ENCODE data around the gene PSMF1. TPM values are rescaled to one million over a fixed set of nuclear protein-coding genes. Genes with fewer than 3 reads are reported as not detected.

PSMF1 gene
- total and polyA plus RNA-seq, 9 of the 15 experiments (the other 6 are each of a cell fraction or from before 2014, with no cell fraction given), result 8.5 to 192 (median 33.2) TPM

GRCh38 chr20:1165941-1166340 is 47.5 kb downstream of the PSMF1 start (continued):
- TF ChIP-seq CHD7 (IDR thresholded peaks at IDR 0.05; ENCODE audit: low read depth, low read length) (no peak), MAFG (tag; conservative IDR thresholded peaks at IDR 0.05) (no peak), PHF8 (IDR thresholded peaks at IDR 0.05; ENCODE audit: borderline replicate concordance, low read length) (no peak), ZEB2 (IDR thresholded peaks at IDR 0.05) (no peak), USF1 (CRISPR knock-in tag; IDR thresholded peaks at IDR 0.05) (no peak), HDAC1 (IDR thresholded peaks at IDR 0.05) (no peak), ZNF77 (CRISPR knock-in tag; IDR thresholded peaks at IDR 0.05) (no peak), HNRNPL (IDR thresholded peaks at IDR 0.05; ENCODE audit: low read depth, low read length) (no peak), BCOR (IDR thresholded peaks at IDR 0.05) (no peak), ZMIZ1 (IDR thresholded peaks at IDR 0.05; ENCODE audit: low read depth in 2 of 2, low read length in 2 of 2) (no peak), MXI1 (IDR thresholded peaks at IDR 0.05; ENCODE audit: low read depth, low read length) (no peak), ZNF280A (IDR thresholded peaks at IDR 0.05; ENCODE audit: low read depth, partially characterized antibody) (no peak)
